HG02763 (cell line): Measurements from ENCODE around the gene KIAA1671.
"Not testable (repeated sequence)": the region's sequence is repeated elsewhere in the genome, so short reads cannot be mapped to it uniquely, and the experiment has no call there.

ENCODE experiments used
- ATAC-seq: cut with Tn5 transposase; IDR thresholded peaks from one replicate; pipeline ENCODE4 v1.9.1; 2021; ENCODE audit warnings: mild to moderate bottlenecking, moderate library complexity; ENCODE audit not compliant: unreplicated experiment

Gene KIAA1671

DNA sequence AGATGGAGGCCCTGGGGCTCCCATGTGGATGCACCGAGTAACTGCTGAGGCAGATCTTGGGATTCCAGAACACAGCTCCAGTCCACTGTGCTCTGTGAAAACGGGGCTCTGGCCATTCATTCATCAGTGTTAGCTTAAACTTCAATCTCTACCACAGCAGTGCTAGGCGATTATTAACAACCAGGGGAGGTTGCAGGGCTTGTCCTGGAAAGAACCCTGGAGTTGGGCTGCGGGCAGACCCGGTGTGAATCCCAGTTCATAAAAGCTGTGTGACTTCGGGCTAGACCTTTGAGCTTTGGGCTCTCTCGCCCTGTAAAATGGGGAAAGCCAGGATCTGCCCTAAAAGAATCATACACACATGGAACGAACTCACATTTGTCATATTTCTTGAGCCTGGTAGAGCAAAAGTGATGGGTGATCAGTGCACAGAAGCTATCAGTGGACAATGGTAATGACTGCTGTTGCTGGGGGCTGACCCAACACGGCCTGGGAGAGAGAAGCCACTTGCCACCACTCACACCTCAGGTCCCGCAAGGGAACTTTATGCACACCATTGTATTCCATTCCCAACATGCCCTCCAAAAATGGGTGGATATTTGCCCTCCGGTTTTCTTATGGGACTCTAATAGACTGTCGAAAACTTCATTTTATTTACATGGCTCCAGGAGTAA is 231.6 kb downstream of the KIAA1671 start:
- no peak for ATAC-seq

DNA sequence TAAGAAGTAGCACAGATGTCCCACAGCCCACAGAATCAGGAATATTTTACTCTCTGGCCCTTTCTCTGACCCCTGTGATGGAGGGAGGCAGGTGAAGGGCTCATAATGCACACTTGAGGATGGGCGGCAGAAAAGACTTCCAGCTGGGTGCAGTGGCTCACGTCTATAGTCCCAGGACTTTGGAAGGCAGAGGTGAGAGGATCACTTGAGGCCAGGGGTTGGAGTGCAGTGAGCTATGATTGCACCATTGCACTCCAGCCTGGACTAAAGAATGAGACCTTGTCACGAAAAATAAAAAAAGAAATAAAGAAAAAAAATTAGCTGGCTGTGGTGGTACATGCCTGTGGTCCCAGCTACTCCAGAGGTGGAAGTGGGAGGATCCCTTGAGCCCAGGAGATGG is 233.6 kb downstream of the KIAA1671 start:
- ATAC-seq = no peak

DNA sequence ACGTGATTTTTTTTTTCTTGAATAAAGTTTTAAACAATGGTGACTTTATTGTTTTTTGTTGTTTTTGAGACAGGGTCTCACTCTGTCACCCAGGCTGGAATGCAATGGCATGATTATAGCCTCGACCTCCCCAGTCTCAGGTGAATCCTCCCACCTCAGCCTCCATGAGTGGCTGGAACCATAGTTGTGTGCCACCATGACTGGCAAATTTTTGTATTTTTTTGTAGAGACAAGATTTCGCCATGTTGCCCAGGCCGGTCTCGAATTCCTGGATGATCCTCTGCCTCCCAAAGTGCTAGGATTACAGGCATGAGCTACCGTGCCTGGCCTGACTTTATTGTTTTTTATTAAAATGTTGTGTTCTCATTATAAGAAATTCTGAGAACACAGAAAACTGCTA is 235.0 kb downstream of the KIAA1671 start:
- no peak for ATAC-seq

DNA sequence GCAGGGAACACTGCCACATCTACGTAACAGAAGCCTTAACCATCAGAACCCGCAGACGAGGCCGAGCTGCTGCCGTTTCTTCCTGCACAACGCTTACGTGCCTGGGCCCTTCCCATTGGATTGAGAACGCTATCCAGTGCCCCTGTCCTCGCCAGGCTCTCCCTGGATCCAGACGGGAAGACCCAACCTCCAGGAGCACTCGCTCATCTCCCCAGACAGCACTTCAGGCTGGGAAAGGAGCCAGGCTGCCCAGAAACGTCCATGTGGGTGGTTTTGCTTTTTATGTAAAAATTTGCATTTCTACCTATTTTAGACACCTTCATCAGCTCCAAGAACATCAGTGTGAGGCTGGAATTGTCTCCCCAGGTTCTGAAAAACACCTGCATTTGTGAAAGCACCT is 239.9 kb downstream of the KIAA1671 start:
- no peak for ATAC-seq

DNA sequence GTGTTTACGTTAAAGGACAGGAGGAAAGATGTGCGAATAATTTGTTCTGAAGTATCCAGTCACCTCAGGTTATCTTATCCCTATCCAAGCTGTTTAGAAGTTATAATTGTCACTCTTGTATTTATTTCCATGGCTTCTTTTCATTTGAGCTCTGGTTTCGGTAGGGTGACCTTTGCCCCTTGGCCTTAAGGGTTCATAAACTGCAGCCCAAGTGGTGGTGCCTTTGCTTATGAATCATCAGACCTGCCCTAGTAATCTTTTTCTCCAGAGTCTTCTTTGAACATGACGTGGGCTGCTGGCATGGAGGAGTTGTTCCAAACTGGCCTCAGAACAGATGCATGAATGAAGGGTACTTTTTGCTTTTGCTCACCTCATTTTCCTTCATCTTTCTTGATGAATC is 240.6 kb downstream of the KIAA1671 start:
- no peak for ATAC-seq

DNA sequence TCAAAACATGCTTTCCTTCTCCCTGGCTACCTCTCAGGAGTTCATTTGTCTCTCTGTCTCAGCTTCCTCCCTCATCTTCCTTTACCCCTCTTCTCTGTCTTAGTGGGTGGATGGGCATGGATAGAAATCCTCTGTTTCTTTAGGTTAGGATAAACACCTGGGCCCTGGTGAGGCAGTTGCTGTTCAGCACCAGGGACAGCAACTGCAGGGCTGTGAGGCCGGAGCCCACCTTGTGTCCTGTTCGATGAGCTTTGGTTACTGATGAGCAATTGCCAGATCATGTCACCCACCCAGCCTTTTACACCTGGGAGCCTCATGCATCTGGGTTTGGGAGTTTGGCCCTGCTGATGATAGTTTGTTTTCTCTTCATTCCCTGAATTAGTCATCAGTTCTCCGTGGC is 241.0 kb downstream of the KIAA1671 start:
- no peak for ATAC-seq

DNA sequence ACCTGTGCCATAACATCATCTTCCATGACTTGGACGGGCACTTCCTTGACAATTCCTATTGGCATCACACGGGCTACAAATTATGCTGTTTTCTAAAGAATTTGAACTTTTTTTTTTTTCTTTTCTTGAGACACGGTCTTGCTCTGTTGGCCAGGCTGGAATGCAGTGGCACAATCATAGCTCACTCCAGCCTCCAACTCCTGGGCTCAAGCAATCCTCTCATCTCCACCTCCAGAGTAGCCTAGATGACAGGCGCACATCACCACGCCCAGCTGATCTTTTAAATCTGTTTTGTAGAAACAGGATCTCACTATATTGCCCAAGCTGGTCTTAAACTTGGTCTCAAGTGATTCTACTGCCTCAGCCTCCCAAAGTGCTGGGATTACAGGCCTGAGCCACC is 243.8 kb downstream of the KIAA1671 start:
- no peak for ATAC-seq

DNA sequence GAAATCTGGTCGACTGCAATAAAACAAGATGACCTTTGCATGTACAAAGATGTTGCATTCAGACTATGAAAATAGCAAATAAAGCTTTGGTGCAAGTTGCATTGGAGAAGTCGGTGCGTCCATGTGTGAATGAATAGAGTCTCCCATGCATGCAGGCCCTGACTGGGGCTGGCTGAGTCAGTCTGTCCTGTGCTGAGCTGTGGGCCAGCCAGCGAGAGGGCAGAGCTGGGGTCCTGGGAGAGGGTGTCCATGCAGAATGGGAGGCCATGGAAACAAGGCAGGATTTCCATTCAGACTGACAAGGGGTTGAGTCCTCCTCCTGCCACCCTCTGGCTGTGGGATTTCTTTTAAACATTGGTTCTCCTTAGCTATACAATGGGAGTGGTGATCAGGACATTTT is 244.8 kb downstream of the KIAA1671 start:
- ATAC-seq = no peak

DNA sequence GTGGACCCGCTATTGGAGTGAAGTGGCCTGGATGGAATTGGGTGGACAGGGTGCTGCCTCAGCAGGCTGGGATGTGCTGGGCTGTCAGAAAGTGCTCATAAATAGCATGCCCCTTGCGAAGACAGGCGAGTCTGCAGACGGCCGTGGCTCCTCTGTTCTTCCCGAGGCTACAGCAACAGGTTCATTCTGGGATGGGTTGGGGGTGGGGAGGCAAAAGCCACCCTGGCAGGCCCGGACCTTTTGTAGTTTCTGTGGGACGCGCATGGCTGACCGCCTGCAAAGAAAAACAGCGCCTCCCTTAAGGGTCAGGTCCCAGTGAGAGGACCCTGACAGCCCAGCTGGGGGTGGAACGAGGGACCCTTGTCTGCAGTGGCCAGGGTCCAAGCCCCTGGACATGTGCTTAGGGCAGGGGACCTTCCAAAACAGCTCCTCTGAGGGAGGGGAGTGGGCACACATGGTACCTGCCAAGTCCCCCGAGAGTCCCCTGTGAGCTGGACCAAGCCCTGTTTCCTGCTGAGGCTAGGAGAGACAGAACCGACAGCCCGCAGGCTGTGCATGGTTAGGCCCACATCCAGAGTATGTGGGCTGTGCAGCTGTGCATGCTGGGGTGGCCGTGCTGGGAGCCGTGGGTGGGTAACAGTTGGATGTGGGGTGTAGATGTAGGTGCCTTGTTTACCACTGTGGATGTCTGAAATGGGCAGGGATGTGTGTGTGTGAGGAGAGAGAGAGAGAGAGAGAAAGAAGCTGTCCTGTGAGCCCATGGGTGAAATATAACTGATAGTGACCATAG is 247.4 kb downstream of the KIAA1671 start, which contains the start of gene CRYBB3:
CRYBB3 (plus strand) TSS at position 128 of the 790 bp plus-strand sequence. CDS start 1,539 bp downstream, outside the sequence.
- ATAC-seq = no peak

DNA sequence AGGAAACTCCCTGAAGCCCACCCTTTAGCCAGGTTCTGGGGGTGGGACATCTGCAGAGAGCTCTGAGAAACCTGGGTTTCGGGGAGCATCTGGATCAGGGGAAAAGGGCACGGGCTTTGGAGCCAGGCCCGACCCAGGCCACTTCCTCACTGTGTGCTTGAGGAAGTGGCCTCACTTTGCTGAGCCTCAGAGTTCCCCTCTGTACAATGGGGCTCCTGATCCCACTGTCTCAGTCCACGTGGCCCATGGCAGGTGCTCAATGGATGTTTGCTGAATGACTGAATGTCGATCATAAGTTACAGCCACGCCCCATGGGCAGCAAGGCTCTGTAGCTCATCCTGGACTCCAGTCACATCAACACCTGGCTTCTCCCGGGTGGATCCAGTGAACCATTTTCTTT is 248.5 kb downstream of the KIAA1671 start:
- no peak for ATAC-seq

DNA sequence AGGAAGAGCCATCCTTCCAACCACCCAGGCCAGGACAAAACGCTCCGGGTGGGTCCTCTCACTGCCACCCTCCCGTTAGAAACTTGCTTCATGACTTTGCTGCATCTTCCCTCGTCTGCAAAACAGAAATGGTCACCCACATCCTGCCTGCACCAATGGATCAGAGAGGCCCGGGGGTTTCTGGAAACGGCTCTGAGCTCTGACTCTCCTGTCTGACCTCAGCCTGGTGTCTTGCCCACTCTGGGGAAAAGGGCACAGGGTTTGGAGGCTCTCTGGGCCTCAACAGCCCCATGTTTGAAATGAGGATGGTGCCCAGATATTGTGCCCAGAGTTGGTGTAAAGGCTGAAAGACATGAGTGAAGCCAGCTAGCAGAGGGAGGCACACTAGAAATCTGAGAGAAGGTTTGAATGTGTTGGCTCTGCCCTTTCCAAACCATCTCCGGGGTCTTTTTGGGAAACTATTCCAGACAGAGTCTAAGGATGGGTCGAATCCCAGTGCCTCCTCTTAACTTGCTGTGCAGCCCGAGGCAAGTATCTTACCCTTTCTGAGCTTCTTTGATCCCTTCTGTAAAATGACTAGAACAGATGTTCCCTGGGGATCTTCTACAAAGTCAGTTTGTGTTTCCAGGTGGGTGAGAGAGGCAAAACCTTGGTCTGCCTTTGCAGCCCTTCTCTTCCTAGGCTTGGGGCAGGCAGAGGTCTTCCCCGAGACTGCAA is 249.2 kb downstream of the KIAA1671 start:
- no peak for ATAC-seq

DNA sequence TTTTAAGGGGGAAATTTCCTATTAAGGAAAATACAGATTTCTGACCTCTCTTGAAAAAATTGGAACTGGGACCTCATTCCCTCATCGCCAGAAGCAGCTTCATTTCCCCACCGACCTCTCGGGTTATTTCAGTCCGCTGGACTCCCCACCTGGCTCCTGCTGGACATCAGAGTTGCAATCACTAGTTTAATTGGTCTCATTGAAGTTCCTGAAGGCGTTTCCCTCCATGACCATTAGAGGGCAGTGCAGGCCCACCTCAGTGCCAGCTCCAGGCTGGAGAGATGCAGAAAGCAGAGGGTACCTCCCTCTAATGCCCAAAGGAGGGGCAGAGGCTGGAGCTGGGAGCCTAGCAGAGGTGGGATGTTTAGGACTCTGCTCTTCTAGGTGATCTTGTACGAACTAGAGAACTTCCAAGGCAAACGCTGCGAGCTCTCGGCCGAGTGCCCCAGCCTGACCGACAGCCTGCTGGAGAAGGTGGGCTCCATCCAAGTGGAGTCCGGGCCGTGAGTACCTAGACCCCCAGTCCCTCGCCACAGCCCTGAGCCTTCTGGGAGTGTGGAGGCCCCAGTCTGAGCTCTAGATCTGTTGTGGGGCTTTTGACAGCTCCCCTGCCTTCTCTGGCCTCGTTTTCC is 249.9 kb downstream of the KIAA1671 start:
- ATAC-seq = no peak

DNA sequence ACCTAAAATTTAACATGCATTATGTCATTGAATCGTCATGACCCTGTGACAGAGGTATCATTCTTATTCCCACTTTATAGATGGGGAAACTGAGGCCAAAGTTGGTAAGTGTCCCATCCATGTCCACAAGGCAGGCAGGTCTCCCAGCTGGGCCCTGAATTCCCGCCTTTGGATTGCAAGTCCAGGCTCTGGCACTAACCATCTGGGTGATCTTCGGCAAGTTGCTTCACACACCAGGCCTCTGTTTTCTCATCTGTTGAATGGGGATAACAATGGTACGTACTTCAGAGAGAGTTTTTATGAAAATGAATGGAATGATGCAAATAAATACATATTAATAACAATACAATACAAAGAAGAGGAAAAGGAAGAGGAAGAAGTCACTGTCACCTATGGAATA is 250.6 kb downstream of the KIAA1671 start:
- ATAC-seq = no peak

DNA sequence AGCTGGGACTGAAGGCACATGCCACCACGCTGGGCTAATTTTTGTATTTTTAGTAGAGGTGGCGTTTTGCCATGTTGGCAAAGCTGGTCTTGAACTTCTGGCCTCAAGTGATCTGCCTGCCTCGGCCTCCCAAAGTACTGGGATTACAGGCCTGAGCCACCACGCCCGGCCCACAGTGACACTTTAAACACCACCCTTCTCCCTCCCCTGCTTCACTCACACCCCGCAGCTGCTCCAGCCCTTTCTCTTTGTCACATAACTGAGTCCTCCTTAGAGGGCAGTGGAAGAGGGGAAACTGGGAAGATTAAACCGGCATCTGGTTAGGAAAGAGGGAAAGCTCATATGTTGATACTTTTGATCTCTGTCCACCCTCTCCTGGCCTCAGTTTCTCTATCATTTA is 252.0 kb downstream of the KIAA1671 start:
- not testable (repeated sequence) for ATAC-seq

DNA sequence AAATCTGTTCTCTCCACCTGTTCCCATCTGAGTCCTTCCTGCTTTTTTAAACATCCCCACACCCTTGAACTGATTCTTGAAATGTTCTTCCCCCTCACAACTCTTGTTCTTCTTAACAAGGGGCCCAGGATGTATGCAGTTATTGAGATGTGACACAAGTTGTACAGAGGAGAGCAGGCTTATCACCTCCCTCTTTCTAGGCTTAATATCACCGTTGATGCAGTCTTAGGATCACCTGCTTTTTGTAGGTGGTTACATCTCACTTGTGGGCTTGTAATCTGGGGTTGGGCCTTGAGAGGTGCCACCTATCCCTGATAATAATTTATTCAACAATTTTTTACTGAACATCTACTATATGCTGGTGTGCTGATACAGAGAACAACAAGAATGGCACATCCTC is 253.3 kb downstream of the KIAA1671 start:
- no peak for ATAC-seq

DNA sequence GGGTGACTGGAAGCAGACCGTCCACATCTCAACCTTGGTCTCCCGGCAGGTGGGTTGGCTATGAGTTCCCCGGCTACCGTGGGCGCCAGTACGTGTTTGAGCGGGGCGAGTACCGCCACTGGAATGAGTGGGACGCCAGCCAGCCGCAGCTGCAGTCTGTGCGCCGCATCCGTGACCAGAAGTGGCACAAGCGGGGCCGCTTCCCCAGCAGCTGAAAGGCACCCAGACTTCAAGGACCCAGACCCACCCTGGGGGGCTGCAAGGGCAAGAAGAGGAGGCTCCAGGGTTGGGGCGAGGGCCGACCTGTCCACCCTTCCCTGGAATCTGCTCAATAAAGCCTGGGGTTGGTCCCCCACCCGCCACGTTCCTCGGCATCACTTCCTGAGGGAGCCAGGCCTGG is 254.5 kb downstream of the KIAA1671 start:
- ATAC-seq = no peak

DNA sequence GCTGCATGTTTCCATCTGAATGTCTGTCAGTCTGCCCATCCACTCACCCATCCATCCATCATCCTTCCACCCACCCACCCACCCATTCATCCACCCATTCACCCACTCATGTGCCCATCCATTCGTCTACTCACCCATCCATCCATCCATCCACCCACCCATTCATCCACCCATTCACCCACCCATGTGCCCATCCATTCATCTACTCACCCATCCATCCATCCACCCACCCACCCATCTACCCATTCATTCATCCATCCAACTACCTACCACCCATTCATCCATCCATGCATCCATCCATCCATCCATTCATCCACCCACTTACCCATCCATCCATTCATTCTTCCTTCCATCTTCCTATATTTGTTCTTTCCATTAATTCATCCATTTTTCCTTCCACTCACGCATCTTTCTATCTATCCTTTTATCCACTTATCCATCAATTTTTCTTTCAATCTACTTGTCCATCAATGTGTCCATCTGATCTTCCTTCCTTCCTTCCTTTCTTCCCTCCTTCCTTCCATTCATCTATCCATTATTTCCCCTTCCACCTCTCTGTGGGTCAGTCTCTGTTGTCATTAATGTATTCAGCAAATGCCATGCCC is 255.1 kb downstream of the KIAA1671 start:
- ATAC-seq = no peak

DNA sequence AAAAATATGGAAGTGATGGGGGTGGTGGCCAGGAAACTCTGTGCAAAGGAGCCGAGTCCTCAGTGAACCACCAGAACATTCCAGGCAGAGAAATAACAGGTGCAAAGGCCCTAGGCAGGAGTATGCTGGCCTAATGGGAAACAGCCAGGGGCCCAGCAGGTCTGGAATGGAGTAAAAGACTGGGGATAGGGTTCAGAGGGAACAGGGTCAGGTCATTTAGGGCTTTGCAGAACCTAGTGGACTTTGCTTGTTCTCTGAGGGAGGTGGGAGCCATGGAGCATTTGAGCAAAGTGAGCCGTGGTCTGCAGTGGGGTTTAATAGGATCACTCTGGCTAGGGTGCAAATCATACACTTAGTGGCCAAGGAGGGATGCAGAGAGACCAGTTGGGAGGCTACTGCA is 255.8 kb downstream of the KIAA1671 start:
- no peak for ATAC-seq

DNA sequence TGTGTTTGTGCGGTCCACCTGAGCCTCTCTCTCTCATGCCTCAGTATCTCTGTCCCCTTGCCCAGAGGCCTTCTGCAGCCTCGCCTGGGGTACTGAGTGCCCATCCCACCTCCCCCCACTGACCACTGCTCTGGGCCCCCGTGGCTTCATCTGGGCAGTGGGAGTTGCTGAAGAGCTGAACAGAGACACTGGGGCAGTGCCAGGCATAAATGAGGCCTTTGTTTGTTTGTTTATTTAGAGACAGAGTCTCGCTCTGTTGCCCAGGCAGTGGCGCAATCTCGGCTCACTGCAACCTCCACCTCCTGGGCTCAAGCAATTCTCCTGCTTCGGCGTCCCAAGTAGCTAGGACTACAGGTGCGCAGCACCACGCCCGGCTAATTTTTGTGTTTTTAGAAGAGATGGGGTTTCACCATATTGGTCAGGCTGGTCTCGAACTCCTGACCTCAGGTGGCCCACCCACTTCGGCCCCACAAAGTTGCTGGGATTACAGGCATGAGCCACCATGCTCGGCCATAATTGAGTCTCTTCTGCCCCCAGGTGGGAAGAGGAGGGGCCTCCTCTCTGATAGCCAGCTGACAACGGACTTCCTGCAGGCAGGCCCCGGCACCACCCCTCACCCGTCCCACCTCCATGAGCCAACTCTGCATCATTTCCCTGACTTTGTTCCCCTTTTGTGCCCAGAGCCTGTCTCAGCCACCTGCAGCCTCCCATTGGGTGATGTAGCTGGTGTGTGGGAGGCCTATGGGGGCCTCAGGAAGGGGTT is 256.4 kb downstream of the KIAA1671 start:
- no peak for ATAC-seq

DNA sequence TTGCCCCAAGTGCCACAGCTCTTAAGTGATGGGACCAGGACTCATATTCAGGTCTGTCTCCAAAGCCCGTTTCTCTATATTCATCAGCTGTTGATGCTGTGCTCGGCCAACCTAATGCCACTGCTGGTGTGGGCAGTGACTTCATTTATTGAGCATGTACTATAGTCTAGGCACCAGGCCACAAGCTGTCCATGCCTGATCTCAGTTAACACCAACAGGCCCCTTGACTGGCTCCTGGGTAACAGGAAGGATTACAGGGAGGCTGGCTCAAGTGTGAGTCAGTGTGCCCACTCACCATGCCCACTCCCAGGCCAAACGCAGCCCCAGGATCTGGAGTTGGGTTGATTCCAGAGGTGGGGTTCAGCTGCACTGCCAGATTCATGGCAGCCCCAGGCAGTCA is 258.3 kb downstream of the KIAA1671 start:
- no peak for ATAC-seq
